Activated CD8-positive, alpha-beta memory T cell treated with anti-CD3 and anti-CD28 coated beads, Interleukin-2, amount 50 U/mL, for 48 hours (primary cell): ENCODE measurements around the gene CLEC14A.

ENCODE experiments used
- DNase-seq: peaks from one replicate; pipeline ENCODE4 v3.0.0-alpha.2; 2020

The CLEC14A gene

GRCh38 chr14:38205949-38206665, 49.8 kb downstream of the CLEC14A start:
- no peak for DNase-seq

- DNase-seq = no peak
Observed at GRCh38 chr14:38205119-38205813, 50.6 kb downstream of the CLEC14A start.

- DNase-seq = no peak
Observed at GRCh38 chr14:38204719-38205115, 51.2 kb downstream of the CLEC14A start.
